Adrenal gland (tissue), 12 donors: Measurements from ENCODE around the gene PAXX. TPM values are rescaled to one million over a fixed set of nuclear protein-coding genes. Genes with fewer than 3 reads are reported as not detected.
A peak's percentile ranks its signal among the peaks of the same experiment; 100 is the strongest.

ENCODE experiments used
- DNase-seq, 7 donors: peaks; one replicate each; pipeline ENCODE4 v3.0.0-alpha.2; 2019 to 2020
- H3K27ac ChIP-seq, 5 donors: fragments of 200-600 bp; sonication (generic) in 4 of 5; 1 replicate in 3 of 5; 2 replicates in 2 of 5; pipeline versions ENCODE4 v1.5.1 to v1.8.0; 2016 to 2020; ENCODE audit warnings: mild to moderate bottlenecking in 1 of 5
- H3K27me3 ChIP-seq: fragments of 200-600 bp; 2 replicates; pipeline ENCODE4 v1.8.0; 2021
- H3K36me3 ChIP-seq, 2 donors: fragments of 200-600 bp; replicated peaks in 1 of 2; 1 replicate in 1 of 2; 2 replicates in 1 of 2; pipeline versions ENCODE4 v1.5.1 to v1.8.0; 2018 to 2022
- H3K4me1 ChIP-seq, 2 donors: fragments of 200-600 bp; replicated peaks in 1 of 2; 1 replicate in 1 of 2; 2 replicates in 1 of 2; pipeline versions ENCODE4 v1.5.1 to v1.8.0; 2018 to 2021
- H3K4me3 ChIP-seq, 4 donors: fragments of 200-600 bp; sonication (generic) in 3 of 4; one replicate each; pipeline ENCODE4 v1.5.1; 2016 to 2018
- H3K9me3 ChIP-seq, 3 donors: fragments of 200-600 bp; sonication (generic) in 1 of 3; replicated peaks in 1 of 3; 1 replicate in 2 of 3; 2 replicates in 1 of 3; pipeline versions ENCODE4 v1.5.1 to v1.8.0; 2016 to 2021
- CTCF ChIP-seq, 6 experiments: fragments of 450-650 bp in 4 of 6; fragments of 200-600 bp in 2 of 6; sonication (generic) in 1 of 6; IDR thresholded peaks; 1 replicate in 5 of 6; 2 replicates in 1 of 6; pipeline versions ENCODE4 v1.5.1 to v1.8.0; 2016 to 2021; ENCODE audit warnings: antibody characterized with exemption in 6 of 6, mild to moderate bottlenecking in 2 of 6, moderate library complexity in 1 of 6
- POLR2A ChIP-seq, 2 donors: fragments of 450-650 bp; IDR thresholded peaks; one replicate each; pipeline ENCODE4 v1.6.1; 2017; ENCODE audit warnings: antibody characterized with exemption in 2 of 2, mild to moderate bottlenecking in 2 of 2, moderate library complexity in 1 of 2
- WGBS, 4 donors: extraction: QIAGEN DNeasy Blood & Tissue Kit in 2 of 4; methylation state at CpG; one replicate each; pipeline versions ENCODE4 v1.1.5 to v1.1.7; 2013 to 2017; 5-methylcytosine and 5-hydroxymethylcytosine counted together
- intact Hi-C, 2 donors: fragments of 100-400 bp; cut with DNase I; formaldehyde crosslinking; loops; one replicate each; pipeline versions ENCODE4 v1.14.1 to v1.15.0; 2022 to 2023
- polyA plus RNA-seq, 3 donors: library from polyadenylated mRNA; stranded (reverse); fragments of 200-250 nt in 2 of 3; fragments of 350-450 nt in 1 of 3; fragmentation: Illumina TruSeq in 1 of 3; extraction: RNeasy Lipid Tissue Mini Kit (QIAGEN cat#74804) in 1 of 3; gene quantifications; one replicate each; pipeline ENCODE4 v1.2.3, GENCODE V29; 2013 to 2014
- total RNA-seq, 9 donors: library from RNA; depleted of rRNA in 4 of 9; stranded (reverse); fragments of >200 nt in 4 of 9; fragments of 120-200 nt in 1 of 9; fragmentation: NEBNext Ultra II Directional in 1 of 9; extraction: Animal tissue kit (Norgen Biotek cat#: 25700) in 1 of 9; gene quantifications; one replicate each; pipeline versions ENCODE4 v1.1.0 to v1.2.4, GENCODE V29; 2013 to 2023
- donor health status: healthy with polysubstance abuse.
- donor health status: Bipolar disorder and iron deficiency.
- donor health status: DM: yes; HTN: yes; CAD: no.
- donor health status: DM: no; HTN: no; CAD: no.
- donor health status: DM: no; HTN: no; CAD: no.
- donor health status: DM: yes; HTN: yes; CAD: no.

Gene PAXX
- total and polyA plus RNA-seq, 12 donors: 4.9 to 363 (median 36.5) TPM

GRCh38 chr9:136946228-136947027, 45.8 kb upstream of the PAXX start:
- DNase-seq: peak in 1 of 7 donors; percentile 34
- no peak for TF ChIP-seq POLR2A (IDR thresholded peaks at IDR 0.05)
- TF ChIP-seq CTCF (IDR thresholded peaks at IDR 0.05): no peak
- 81 to 93% (median 86%) methylated on average over 13 to 27 of the region's 27 CpGs for WGBS, 4 donors
- no peaks in the 10 kb centered on the region for H3K9me3 ChIP-seq
- H3K27me3 ChIP-seq: no peaks in the 10 kb centered on the region
- intact Hi-C loops: loop anchor here (10.0 kb wide), 3 partner anchors 62 to 102 kb away; partner anchors contain the start of genes AJM1 (in 1 of the 2), MAMDC4 (in 1 of the 2), PHPT1 (in 1 of the 2) and TRAF2 (in 1 of the 2)
- H3K27ac ChIP-seq: no peak overlapping the region
- peaks cover 0 to 16% of the 10 kb centered on the region in 2 donors for H3K36me3 ChIP-seq
- peaks cover 24 to 27% of the 10 kb centered on the region in 2 donors for H3K4me1 ChIP-seq
- no peak overlapping the region for H3K4me3 ChIP-seq

GRCh38 chr9:136947028-136947891, 45.0 kb upstream of the PAXX start:
- no peaks in the 10 kb centered on the region for H3K9me3 ChIP-seq
- H3K4me1 ChIP-seq: peaks cover 24 to 36% of the 10 kb centered on the region in 2 donors
- intact Hi-C loops: loop anchor here (10.0 kb wide), 3 partner anchors 62 to 102 kb away; partner anchors contain the start of genes AJM1 (in 1 of the 2), MAMDC4 (in 1 of the 2), PHPT1 (in 1 of the 2) and TRAF2 (in 1 of the 2)
- H3K4me3 ChIP-seq: no peak overlapping the region
- H3K36me3 ChIP-seq: peaks cover 0 to 7% of the 10 kb centered on the region in 2 donors
- no peak for TF ChIP-seq CTCF (IDR thresholded peaks at IDR 0.05)
- no peak for TF ChIP-seq POLR2A (IDR thresholded peaks at IDR 0.05)
- WGBS, 4 donors: 67 to 84% (median 71%) methylated on average over 6 to 26 of the region's 26 CpGs
- H3K27ac ChIP-seq: peak overlapping the region in 1 of 5 donors; percentile 31
- no peaks in the 10 kb centered on the region for H3K27me3 ChIP-seq
- DNase-seq: peak in 1 of 7 donors; percentile 15

GRCh38 chr9:136947955-136948510, 44.2 kb upstream of the PAXX start:
- intact Hi-C loops: loop anchor here (10.0 kb wide), 3 partner anchors 63 to 103 kb away; partner anchors contain the start of genes AJM1 (in 1 of the 2), MAMDC4 (in 1 of the 2), PHPT1 (in 1 of the 2) and TRAF2 (in 1 of the 2)
- TF ChIP-seq CTCF (IDR thresholded peaks at IDR 0.05): peak in 4 of 6 experiments; percentile 22 to 40 (median 37)
- TF ChIP-seq POLR2A (IDR thresholded peaks at IDR 0.05): no peak

More at GRCh38 chr9:136947955-136948510, 44.2 kb upstream of the PAXX start:
- Histone ChIP-seq H3K36me3 (no peaks in the 10 kb centered on the region), H3K27me3 (no peaks in the 10 kb centered on the region), H3K4me1 (peaks cover 21 to 35% of the 10 kb centered on the region in 2 donors), H3K27ac (peak overlapping the region in 2 of 5 donors; percentile 9 to 31), H3K9me3 (no peaks in the 10 kb centered on the region), H3K4me3 (no peak overlapping the region)
- DNase-seq: peak in 3 of 7 donors; percentile 47 to 72 (median 48)
- 46 to 65% (median 52%) methylated on average over 7 to 15 of the region's 15 CpGs for WGBS, 4 donors
